Kasumi-1 (cell line): ENCODE measurements around the gene HEPHL1.
"Not testable (repeated sequence)": the region's sequence is repeated elsewhere in the genome, so short reads cannot be mapped to it uniquely, and the experiment has no call there.

Source experiments
- DNase-seq, 2 experiments: peaks; one replicate each; lab custom pipeline; 2025; lab: John Stamatoyannopoulos, UW

The HEPHL1 gene

DNA sequence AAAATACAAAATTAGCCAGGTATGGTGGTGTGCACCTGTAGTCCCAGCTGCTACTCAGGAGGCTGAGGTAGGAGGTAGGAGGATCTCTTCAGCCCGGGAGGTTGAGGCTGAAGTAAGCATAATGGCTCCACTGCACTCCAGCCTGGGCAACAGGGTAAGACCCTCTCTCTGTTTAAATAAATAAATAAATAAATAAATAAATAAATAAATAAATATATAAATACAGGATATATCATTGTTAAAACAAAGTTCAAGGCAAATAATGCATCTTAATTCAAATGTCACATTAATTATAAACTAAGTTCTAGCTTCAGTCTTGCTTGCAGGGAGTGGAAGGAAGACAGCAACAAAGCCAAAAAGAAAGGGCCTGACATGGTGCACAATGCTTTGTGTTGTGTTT lies 63.0 kb downstream of the HEPHL1 start:
- no peak for DNase-seq

DNA sequence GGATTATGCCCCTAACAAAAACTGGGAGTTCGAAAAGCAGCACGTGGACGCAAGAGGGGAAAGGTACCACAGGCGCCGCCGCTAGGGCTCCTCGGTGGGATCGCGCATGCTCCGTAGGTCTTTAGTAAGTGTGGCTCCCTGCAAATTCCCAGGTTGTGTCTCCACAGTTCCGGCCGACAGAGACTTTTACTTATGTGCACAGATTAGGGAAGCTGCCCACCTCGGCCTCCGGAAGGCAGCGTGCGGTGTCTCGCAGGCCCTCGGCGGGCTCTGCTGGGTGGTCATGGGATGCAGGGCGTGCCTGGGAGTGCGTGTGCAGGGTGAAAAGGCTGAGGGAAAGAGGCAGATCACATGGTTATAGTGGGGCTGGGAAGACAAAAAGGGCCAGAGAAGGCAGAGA lies 67.8 kb downstream of the HEPHL1 start:
- DNase-seq = no peak

- no peak for DNase-seq
Observed at GRCh38 chr11:94089341-94089740, 68.2 kb downstream of the HEPHL1 start.

DNA sequence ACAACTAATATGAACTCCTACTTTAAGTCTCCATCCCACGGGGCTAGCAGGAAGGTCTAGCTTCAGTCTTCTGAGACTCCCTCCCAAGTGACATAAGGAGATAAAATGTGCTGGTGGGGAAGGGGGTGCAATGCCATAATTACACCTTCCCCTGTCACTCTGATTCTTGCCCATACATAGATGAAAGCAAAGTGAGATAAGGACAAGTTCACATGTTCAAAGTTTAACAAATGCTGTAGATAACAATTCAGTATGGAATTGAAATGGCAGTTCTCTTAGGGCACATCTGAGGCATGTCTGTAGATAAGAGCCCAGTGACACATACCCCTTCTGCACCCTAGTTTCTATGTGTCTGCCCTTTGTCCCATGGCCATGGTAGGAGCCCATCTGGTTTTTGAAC lies 69.2 kb downstream of the HEPHL1 start:
- DNase-seq = no peak

DNA sequence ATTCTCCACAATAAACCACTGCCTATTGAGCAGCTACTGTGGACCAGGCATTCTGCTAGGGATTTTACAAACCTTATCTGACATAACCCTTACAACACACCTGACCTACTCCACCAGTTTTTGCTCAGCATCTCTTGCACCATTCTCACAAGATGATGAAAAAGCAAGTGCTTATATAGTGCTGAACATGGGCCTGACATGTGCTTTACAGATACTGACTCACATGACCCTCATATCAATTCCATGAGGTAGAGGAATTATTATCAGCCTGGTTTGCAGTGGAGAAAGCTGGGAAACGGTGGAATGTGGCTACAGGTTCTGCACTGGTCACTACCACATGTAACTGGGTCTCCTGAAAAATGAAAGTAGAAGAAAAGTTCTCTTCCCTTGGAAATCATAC lies 69.9 kb downstream of the HEPHL1 start:
- DNase-seq = no peak

DNA sequence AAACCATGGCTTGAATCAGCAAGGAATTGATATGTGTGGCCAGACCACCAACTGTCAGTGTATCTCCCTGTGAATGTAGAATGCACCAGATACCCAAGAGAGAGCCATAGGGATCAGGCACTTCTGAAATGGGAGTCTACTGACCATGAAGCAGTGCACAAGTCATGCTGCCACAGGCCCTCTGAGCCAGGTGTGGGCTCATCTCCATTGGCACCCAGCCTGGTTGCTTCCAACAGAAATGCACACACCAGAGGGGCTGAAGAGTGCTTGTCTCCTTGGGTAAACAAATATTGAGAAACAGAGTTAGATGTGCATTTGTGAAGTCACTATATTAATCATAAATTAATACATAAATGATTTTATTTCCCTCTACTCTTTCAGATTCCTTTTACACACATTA lies 79.1 kb downstream of the HEPHL1 start:
- DNase-seq = no peak

GRCh38 chr11:94103471-94103870 lies 82.3 kb downstream of the HEPHL1 start:
- DNase-seq = no peak

DNA sequence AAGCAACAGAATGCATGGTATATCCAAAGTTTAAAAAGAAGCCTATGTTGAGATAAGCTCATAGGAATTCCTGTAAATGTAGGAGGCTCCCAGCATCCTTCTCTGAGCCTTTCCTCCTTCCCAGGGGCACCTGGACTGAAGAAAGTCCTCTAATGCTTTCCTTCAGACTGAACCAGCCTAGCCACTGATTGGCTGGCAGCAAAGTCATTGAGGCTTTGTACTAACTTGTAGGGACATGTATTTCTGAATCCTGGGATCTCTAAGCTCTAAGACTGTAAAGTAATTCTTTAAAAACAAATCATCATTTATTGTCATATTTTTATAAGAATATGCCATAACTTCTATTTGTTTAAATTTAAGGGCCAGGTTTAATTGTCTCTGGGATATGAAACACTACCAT lies 83.6 kb downstream of the HEPHL1 start:
- no peak for DNase-seq

GRCh38 chr11:94106716-94107115 lies 85.6 kb downstream of the HEPHL1 start:
- no peak for DNase-seq

GRCh38 chr11:94107363-94107762 lies 86.2 kb downstream of the HEPHL1 start:
- peak; percentile 9 to 11 for DNase-seq

DNA sequence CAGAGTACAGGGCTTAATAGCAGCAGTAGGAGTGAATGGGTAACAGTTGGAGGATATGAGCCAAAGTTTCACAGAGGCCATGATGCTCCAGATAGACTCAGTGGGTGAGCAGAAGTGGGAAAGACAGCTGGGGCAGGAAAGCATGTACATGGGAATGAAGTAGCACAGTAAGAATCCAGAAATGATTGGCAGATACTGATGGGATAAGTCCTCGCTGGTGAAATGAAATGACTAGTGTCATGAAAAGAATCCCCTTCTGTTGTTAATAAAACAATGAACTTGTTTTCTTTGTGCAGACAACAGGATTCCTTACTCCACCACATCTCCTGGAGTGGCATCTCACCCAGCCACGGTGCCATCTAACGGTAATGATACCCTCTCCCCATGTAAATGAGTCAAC lies 90.1 kb downstream of the HEPHL1 start:
- DNase-seq = no peak

DNA sequence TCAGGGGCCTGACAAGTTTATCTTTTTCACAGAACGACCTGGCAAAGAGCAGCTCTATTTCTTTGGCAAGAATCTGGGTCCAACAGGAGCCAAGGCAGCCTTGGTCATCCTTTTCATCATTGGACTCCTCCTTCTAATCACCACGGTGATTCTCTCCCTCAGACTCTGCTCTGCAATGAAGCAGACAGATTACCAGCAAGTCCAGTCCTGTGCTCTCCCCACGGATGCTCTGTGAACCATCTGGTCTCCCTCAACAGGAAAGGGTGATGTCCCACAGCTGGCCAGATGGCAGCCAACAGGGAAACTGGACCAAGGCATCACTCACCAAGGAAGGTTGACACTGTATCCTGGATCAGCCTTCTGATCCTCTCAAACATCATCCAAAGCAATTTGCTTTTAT lies 90.5 kb downstream of the HEPHL1 start:
- DNase-seq = no peak

DNA sequence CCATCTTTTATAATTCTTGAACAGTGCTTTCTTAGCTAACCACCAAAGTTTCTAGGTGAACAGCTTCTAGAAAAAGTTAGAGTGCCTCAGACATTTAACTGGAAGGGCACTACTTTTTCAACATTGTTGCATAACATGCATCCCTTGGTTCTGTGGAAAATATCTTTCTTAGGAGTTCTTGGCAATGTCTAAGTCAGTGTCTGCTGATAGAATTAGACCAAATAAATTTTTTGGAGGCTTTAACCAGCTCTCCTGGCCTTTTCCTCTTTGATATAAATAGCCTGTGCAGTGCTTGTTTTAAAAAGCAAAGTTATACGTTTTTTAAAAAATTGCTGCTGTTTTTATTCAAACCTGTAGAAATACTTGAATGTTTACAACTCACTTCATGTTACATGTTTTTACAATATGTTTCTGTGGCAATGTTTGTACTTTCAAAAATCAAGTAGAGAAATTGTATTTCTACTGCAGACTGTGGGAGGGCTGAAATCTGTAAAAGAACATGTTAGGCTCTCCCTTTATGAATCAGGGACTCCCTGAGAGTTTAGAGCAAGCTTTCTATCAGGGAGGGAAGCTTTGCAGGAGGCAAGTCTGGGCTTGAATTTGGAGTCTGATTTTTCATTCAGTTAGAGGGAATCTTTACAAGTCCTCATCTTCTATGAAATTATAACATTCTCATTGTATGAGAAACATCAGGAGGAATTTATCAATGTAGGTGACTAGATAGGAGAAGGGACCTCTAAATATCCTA lies 91.2 kb downstream of the HEPHL1 start:
- DNase-seq = no peak

DNA sequence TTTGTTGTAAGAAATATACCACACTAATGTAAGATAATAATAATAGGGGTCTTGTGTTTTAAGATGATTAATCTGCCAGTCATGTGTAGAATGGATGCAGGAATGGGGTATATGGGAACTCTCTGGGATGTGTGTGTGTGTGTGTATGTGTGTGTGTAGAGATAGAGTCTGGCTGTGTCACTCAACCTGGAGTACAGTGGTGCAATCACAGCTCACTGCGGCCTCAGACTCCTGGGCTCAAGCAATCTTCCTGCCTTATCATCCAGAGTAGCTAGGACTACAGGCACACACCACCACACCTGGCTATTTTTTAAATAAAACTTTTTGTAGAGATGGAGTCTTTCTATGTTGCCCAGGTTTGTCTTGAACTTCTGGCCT lies 96.0 kb downstream of the HEPHL1 start:
- no peak for DNase-seq

DNA sequence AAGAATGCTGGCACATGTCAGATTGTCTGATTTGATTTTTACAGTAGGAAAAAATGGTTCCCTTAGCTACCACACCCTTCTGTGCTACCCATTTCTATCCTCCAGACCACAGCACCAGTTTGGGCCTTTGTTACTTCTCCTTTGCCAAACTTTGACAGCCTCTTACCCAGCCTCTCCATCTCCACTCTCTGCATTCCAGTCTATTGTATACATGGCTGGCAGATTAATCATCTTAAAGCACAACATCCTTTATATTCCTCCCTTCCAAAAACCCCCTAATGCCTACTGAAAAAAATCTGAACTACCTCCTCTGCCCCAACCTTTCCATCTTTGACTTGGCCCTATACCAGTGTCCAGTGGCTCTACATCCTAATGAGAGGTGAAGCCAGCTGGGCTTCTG lies 96.7 kb downstream of the HEPHL1 start:
- DNase-seq = no peak

DNA sequence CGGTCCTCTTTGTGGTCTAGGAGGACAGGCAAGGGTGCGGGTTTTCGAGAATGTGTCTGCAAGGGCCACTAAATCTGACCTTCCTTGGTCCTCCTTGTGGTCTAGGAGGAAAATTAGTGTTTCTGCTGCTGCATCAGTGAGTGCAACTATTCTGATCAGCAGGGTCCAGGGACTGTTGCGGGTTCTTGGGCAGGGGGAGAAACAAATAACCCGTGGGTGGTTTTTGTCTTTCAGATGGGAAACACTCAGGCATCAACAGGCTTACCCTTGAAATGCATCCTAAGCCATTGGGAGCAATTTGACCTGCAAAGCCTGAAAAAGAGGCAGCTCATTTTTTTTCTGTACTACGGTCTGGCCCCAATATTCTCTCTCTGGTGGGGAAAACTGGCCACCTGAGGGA lies 98.5 kb downstream of the HEPHL1 start:
- not testable (repeated sequence) for DNase-seq

GRCh38 chr11:94120516-94120915 lies 99.4 kb downstream of the HEPHL1 start:
- not testable (repeated sequence) for DNase-seq

GRCh38 chr11:94120946-94121345 lies 99.8 kb downstream of the HEPHL1 start:
- no peak for DNase-seq

DNA sequence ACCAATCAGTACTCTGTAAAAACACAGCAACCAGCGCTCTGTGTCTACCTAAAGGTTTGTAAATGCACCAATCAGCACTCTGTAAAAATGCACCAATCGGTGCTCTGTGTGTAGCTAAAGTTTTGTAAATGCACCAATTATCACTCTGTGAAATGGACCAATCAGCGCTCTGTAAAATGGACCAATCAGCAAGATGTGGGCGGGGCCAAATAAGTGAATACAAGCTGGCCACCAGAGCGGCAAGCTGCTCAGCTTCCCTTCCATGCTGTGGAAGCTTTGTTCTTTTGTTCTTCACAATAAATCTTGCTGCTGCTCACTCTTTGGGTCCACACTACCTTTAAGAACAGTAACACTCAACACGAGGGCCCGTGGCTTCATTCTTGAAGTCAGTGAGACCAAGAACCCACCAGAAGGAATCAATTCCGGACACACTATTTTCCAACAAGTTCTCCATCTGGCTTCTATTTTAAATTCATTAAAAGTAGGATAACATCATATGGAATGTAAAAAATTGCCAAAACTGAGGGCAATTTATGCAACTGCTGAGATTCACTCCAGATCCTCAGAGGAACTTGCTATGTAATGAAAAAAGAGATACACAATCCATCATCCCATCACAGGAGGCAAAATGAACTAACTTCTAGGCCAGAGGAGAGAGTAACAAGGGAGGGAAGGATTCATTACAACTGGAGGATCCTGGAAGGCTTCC lies 104.4 kb downstream of the HEPHL1 start:
- DNase-seq = no peak

- no peak for DNase-seq
Observed at GRCh38 chr11:94127638-94128037, 106.5 kb downstream of the HEPHL1 start.

DNA sequence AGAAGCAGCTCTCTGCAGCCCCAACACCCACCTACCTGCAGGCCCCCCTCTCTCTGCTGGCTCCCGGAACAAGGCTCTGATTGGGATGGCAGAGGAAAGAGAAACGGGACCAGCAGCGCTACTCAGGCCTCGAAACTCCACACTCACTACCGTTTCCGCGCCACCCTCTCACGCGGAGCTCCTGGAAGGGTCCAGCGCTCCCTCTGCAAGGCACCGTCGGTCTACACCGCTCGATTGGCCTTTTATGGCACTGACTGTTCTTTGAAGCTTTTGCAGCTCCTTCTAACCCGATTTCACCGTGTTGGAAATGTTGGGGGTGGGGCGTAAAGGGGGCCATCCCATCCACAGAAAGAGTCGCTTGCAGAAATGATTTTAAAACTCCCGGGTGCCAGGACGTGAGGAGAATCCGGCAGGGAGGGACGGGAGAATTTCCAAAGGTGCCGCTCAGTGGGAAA lies 107.2 kb downstream of the HEPHL1 start:
- peak; percentile 45 to 50 for DNase-seq

GRCh38 chr11:94128746-94129511 lies 107.8 kb downstream of the HEPHL1 start, which contains the start of gene PANX1:
Gene PANX1 (plus strand): TSS chr11:94128841. CDS start chr11:94129313, 472 bp downstream.
- peak; percentile 69 to 74 for DNase-seq
